Parathyroid adenoma (tissue), 2 donors: ENCODE measurements around the gene HOXA4.
A peak's percentile ranks its signal among the peaks of the same experiment; 100 is the strongest.

Source experiments
- H2AFZ ChIP-seq: fragments of 300-600 bp; sonication (generic); one replicate; pipeline ENCODE4 v1.7.0; 2017; ENCODE audit warnings: antibody characterized with exemption, mild to moderate bottlenecking
- H3K27ac ChIP-seq: fragments of 300-600 bp; sonication (generic); one replicate; pipeline ENCODE4 v1.7.0; 2017
- H3K27me3 ChIP-seq: fragments of 300-600 bp; sonication (generic); one replicate; pipeline ENCODE4 v1.7.0; 2017; ENCODE audit warnings: low read length; ENCODE audit not compliant: control insufficient read depth, insufficient read depth
- H3K36me3 ChIP-seq: fragments of 300-600 bp; sonication (generic); one replicate; pipeline ENCODE4 v1.7.0; 2017; ENCODE audit warnings: low read length; ENCODE audit not compliant: control insufficient read depth, insufficient read depth
- H3K4me1 ChIP-seq: fragments of 300-600 bp; sonication (generic); one replicate; pipeline ENCODE4 v1.7.0; 2017; ENCODE audit warnings: control low read depth
- H3K4me2 ChIP-seq: fragments of 300-600 bp; sonication (generic); one replicate; pipeline ENCODE4 v1.7.0; 2017; ENCODE audit warnings: low read length
- H3K4me3 ChIP-seq: fragments of 300-600 bp; sonication (generic); one replicate; pipeline ENCODE4 v1.7.0; 2017; ENCODE audit warnings: low read depth, low read length
- H3K79me2 ChIP-seq: fragments of 300-600 bp; sonication (generic); one replicate; pipeline ENCODE4 v1.7.0; 2017; ENCODE audit warnings: control low read depth
- H3K9ac ChIP-seq: fragments of 300-600 bp; sonication (generic); one replicate; pipeline ENCODE4 v1.7.0; 2017; ENCODE audit warnings: mild to moderate bottlenecking
- H3K9me3 ChIP-seq: fragments of 300-600 bp; sonication (generic); one replicate; pipeline ENCODE4 v1.7.0; 2017; ENCODE audit warnings: low read length; ENCODE audit not compliant: control insufficient read depth
- CTCF ChIP-seq: fragments of 300-600 bp; sonication (generic); IDR thresholded peaks from one replicate; pipeline ENCODE4 v1.7.0; 2017; ENCODE audit warnings: antibody characterized with exemption, mild to moderate bottlenecking
- donor health status: primary hyperparathyroidism.

Gene HOXA4

GRCh38 chr7:27107391-27108381 is 22.9 kb downstream of the HOXA4 start:
- H3K27me3 ChIP-seq: no peaks in the 10 kb centered on the region
- TF ChIP-seq CTCF: no peak
- peak overlapping the region; percentile 86 for H3K4me2 ChIP-seq
- no peaks in the 10 kb centered on the region for H3K36me3 ChIP-seq
- H3K27ac ChIP-seq: peak overlapping the region; percentile 68
- H3K9me3 ChIP-seq: no peaks in the 10 kb centered on the region
- no peak overlapping the region for H3K9ac ChIP-seq
- no peak overlapping the region for H2AFZ ChIP-seq
- no peaks in the 10 kb centered on the region for H3K79me2 ChIP-seq
- H3K4me1 ChIP-seq: no peaks in the 10 kb centered on the region
- peak overlapping the region; percentile 97 for H3K4me3 ChIP-seq

DNA sequence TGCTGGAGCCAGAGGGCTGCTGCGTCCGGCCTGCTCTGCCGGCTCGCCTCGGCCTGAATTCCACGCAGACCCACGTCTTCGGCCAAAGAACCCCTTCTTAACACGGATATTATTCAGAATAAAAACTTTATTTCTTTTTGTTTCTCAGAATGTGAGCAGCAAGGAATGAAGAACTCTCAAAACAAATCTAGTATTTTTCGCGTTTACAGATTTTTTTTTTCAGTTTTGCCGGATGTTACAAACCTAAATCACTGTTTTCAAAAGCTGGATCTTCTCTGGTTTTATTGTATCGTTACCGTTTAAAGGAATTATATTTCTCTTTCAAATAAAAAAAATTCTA is 23.7 kb downstream of the HOXA4 start:
- no peaks in the 10 kb centered on the region for H3K27me3 ChIP-seq
- H3K9me3 ChIP-seq: no peaks in the 10 kb centered on the region
- no peaks in the 10 kb centered on the region for H3K4me1 ChIP-seq
- H3K4me2 ChIP-seq: peak overlapping the region; percentile 86
- TF ChIP-seq CTCF: no peak
- no peak overlapping the region for H3K9ac ChIP-seq
- H3K27ac ChIP-seq: peak overlapping the region; percentile 17
- peak overlapping the region; percentile 97 for H3K4me3 ChIP-seq
- no peaks in the 10 kb centered on the region for H3K79me2 ChIP-seq
- no peak overlapping the region for H2AFZ ChIP-seq
- H3K36me3 ChIP-seq: no peaks in the 10 kb centered on the region

DNA sequence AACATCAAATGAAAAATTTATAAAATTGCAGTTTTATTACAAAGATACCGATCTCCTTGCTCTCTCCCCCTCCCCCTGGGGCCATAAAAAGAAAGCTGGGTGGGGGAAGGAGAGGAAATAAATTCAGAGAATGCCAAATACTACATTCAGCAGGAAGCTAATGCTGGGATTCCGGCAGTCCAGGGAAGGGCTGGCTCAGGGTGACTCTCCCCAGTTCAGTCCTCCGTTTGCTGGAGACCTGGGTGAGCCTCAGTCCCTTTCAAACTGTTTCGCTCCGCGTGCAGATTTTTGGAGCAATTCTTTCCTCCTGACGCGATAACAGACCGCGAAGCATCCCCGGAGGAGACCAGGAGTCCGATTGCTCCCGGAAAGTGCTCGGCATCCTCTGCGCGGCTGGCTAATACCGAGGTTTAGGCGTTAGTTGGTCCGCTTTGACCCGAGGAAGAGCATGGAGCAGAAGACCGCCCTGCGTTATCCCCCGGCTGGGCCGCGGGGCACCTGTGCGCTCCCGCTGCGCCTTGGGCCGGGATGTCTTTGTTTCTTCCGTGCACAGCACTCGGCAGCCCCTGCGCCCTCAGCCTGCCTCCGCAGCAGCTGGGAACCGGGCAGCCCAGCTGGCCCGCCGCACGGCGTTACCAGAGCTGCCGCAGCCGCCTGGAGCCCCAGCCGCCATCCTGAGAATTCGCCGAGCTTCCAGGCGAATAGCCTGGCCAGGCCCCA is 24.2 kb downstream of the HOXA4 start:
- Histone ChIP-seq H3K27me3 (no peaks in the 10 kb centered on the region), H3K27ac (peak overlapping the region; percentile 17), H3K79me2 (no peaks in the 10 kb centered on the region), H3K9ac (no peak overlapping the region), H3K4me2 (peak overlapping the region; percentile 86), H3K4me3 (peak overlapping the region; percentile 97), H3K9me3 (no peaks in the 10 kb centered on the region), H2AFZ (no peak overlapping the region), H3K36me3 (no peaks in the 10 kb centered on the region), H3K4me1 (no peaks in the 10 kb centered on the region)
- no peak for TF ChIP-seq CTCF

- Histone ChIP-seq H3K4me2 (peak overlapping the region; percentile 86), H3K4me1 (no peaks in the 10 kb centered on the region), H3K27ac (peak overlapping the region; percentile 17), H3K27me3 (no peaks in the 10 kb centered on the region), H3K36me3 (no peaks in the 10 kb centered on the region), H3K4me3 (peak overlapping the region; percentile 97), H3K9me3 (no peaks in the 10 kb centered on the region), H3K79me2 (no peaks in the 10 kb centered on the region), H2AFZ (no peak overlapping the region), H3K9ac (no peak overlapping the region)
- TF ChIP-seq CTCF: no peak
These were observed 25.1 kb downstream of the HOXA4 start for GRCh38 chr7:27105301-27106031.
